GM10847 (cell line): Measurements from ENCODE around the gene USP32.

Experiments used
- POLR2A ChIP-seq: IDR thresholded peaks from 2 replicates; pipeline ENCODE4 v1.6.1; 2011; ENCODE audit not compliant: insufficient read length; ENCODE audit errors: extremely low read depth

Gene USP32

GRCh38 chr17:60318830-60319229 lies 73.1 kb downstream of the USP32 start:
- TF ChIP-seq POLR2A = no peak

- TF ChIP-seq POLR2A = no peak
Observed at GRCh38 chr17:60318326-60318725, 73.6 kb downstream of the USP32 start.

- no peak for TF ChIP-seq POLR2A
Observed at GRCh38 chr17:60315650-60316049, 76.3 kb downstream of the USP32 start.

- TF ChIP-seq POLR2A = no peak
Observed at GRCh38 chr17:60314423-60314822, 77.5 kb downstream of the USP32 start.

GRCh38 chr17:60311936-60312335 lies 80.0 kb downstream of the USP32 start:
- TF ChIP-seq POLR2A = no peak

- TF ChIP-seq POLR2A = no peak
Observed at GRCh38 chr17:60311186-60311585, 80.7 kb downstream of the USP32 start.

GRCh38 chr17:60305141-60305540 lies 86.8 kb downstream of the USP32 start:
- no peak for TF ChIP-seq POLR2A

- TF ChIP-seq POLR2A = no peak
Observed at GRCh38 chr17:60304502-60304901, 87.4 kb downstream of the USP32 start.

- no peak for TF ChIP-seq POLR2A
Observed at GRCh38 chr17:60303406-60304099, 88.4 kb downstream of the USP32 start.

GRCh38 chr17:60301649-60302048 lies 90.3 kb downstream of the USP32 start:
- no peak for TF ChIP-seq POLR2A

GRCh38 chr17:60300949-60301348 lies 91.0 kb downstream of the USP32 start:
- TF ChIP-seq POLR2A = no peak

GRCh38 chr17:60300011-60300410 lies 91.9 kb downstream of the USP32 start:
- no peak for TF ChIP-seq POLR2A

GRCh38 chr17:60297760-60298401 lies 94.1 kb downstream of the USP32 start:
- TF ChIP-seq POLR2A = no peak

- no peak for TF ChIP-seq POLR2A
Observed at GRCh38 chr17:60296177-60296576, 95.8 kb downstream of the USP32 start.

- TF ChIP-seq POLR2A = no peak
Observed at GRCh38 chr17:60293580-60294335, 98.2 kb downstream of the USP32 start.

- TF ChIP-seq POLR2A = no peak
Observed at GRCh38 chr17:60292697-60293096, 99.2 kb downstream of the USP32 start.
